ENCODE measurements around the gene ATP11C. TPM values are rescaled to one million over a fixed set of nuclear protein-coding genes. Genes with fewer than 3 reads are reported as not detected.
"Not testable (repeated sequence)": the region's sequence is repeated elsewhere in the genome, so short reads cannot be mapped to it uniquely, and the experiment has no call there.

Gene ATP11C
- polyA plus RNA-seq, 1 donor (not counting 4 experiments of a cell fraction or from before 2014, with no cell fraction given) = 14.0 TPM

- Histone ChIP-seq H3K4me2 (ENCODE audit: control insufficient read depth, extremely low read depth, insufficient read depth, low read depth, low read length) (peak overlapping the region; percentile 56), H3K27me3 (ENCODE audit: control insufficient read depth, extremely low read depth, insufficient read depth, low read length) (no peaks in the 10 kb centered on the region), H3K27ac (ENCODE audit: control insufficient read depth, insufficient read depth, low read length) (no peak overlapping the region), H3K9me1 (ENCODE audit: control insufficient read depth, extremely low read depth, insufficient read depth, low read length) (no peaks in the 10 kb centered on the region), H3K4me1 (ENCODE audit: control insufficient read depth, extremely low read depth, insufficient read depth, low read length) (no peaks in the 10 kb centered on the region), H3K9ac (ENCODE audit: control insufficient read depth, extremely low read depth, insufficient read depth, low read length) (no peak overlapping the region), H3K4me3 (ENCODE audit: control insufficient read depth in 2 of 3, extremely low read depth in 1 of 3, insufficient read depth in 2 of 3, low read depth in 1 of 3, low read length in 3 of 3) (peak overlapping the region in 2 of 3 experiments; percentile 12 to 29), H4K20me1 (ENCODE audit: control insufficient read depth, extremely low read depth, insufficient read depth, low read length) (no peaks in the 10 kb centered on the region), H3K36me3 (ENCODE audit: control insufficient read depth in 2 of 2, extremely low read depth in 1 of 2, insufficient read depth in 2 of 2, low read length in 2 of 2) (no peaks in the 10 kb centered on the region), H3K9me3 (ENCODE audit: control insufficient read depth, low read depth, low read length) (no peaks in the 10 kb centered on the region), H2AFZ (ENCODE audit: control insufficient read depth, low read length) (peak overlapping the region; percentile 30), H3K79me2 (ENCODE audit: control insufficient read depth, insufficient read depth, low read length) (no peaks in the 10 kb centered on the region)
- no peak for TF ChIP-seq CTCF (optimal IDR thresholded peaks at IDR 0.05 in 1 of 3, IDR thresholded peaks at IDR 0.05 in 1 of 3, conservative IDR thresholded peaks at IDR 0.05 in 1 of 3; ENCODE audit: extremely low read depth in 1 of 3, insufficient read depth in 2 of 3, low read length in 3 of 3)
- peak; percentile 63 for TF ChIP-seq EZH2 (IDR thresholded peaks at IDR 0.05; ENCODE audit: low read length)
- dilution Hi-C loops (cut with MboI; ENCODE audit: extremely low pct_ligation_motif_present, low sequenced_read_pairs) = no loop called here
- FAIRE-seq (no peak), DNase-seq (ENCODE audit: low read depth, low spot score) (no peak)
Measured at GRCh38 chrX:139691843-139692505, 240.9 kb downstream of the ATP11C start.

GRCh38 chrX:139691493-139691842, 241.4 kb downstream of the ATP11C start:
- no peak for FAIRE-seq

GRCh38 chrX:139685175-139685574, 247.7 kb downstream of the ATP11C start:
- H3K4me1 ChIP-seq (ENCODE audit: control insufficient read depth, extremely low read depth, insufficient read depth, low read length); H3K4me2 ChIP-seq (ENCODE audit: control insufficient read depth, extremely low read depth, insufficient read depth, low read depth, low read length); H4K20me1 ChIP-seq (ENCODE audit: control insufficient read depth, extremely low read depth, insufficient read depth, low read length); H3K36me3 ChIP-seq (ENCODE audit: control insufficient read depth in 2 of 2, extremely low read depth in 1 of 2, insufficient read depth in 2 of 2, low read length in 2 of 2); H3K4me3 ChIP-seq (ENCODE audit: control insufficient read depth in 2 of 3, extremely low read depth in 1 of 3, insufficient read depth in 2 of 3, low read depth in 1 of 3, low read length in 3 of 3); H3K9me3 ChIP-seq (ENCODE audit: control insufficient read depth, low read depth, low read length); FAIRE-seq; H3K79me2 ChIP-seq (ENCODE audit: control insufficient read depth, insufficient read depth, low read length); H3K9me1 ChIP-seq (ENCODE audit: control insufficient read depth, extremely low read depth, insufficient read depth, low read length); H3K27me3 ChIP-seq (ENCODE audit: control insufficient read depth, extremely low read depth, insufficient read depth, low read length); dilution Hi-C loops (cut with MboI; ENCODE audit: extremely low pct_ligation_motif_present, low sequenced_read_pairs); DNase-seq (ENCODE audit: low read depth, low spot score); H3K9ac ChIP-seq (ENCODE audit: control insufficient read depth, extremely low read depth, insufficient read depth, low read length); H3K27ac ChIP-seq (ENCODE audit: control insufficient read depth, insufficient read depth, low read length); H2AFZ ChIP-seq (ENCODE audit: control insufficient read depth, low read length): not testable (repeated sequence)

More at GRCh38 chrX:139691493-139691842, 241.4 kb downstream of the ATP11C start:
- Histone ChIP-seq H3K9me1 (ENCODE audit: control insufficient read depth, extremely low read depth, insufficient read depth, low read length) (no peaks in the 10 kb centered on the region), H3K36me3 (ENCODE audit: control insufficient read depth in 2 of 2, extremely low read depth in 1 of 2, insufficient read depth in 2 of 2, low read length in 2 of 2) (no peaks in the 10 kb centered on the region), H3K27ac (ENCODE audit: control insufficient read depth, insufficient read depth, low read length) (no peak overlapping the region), H3K9me3 (ENCODE audit: control insufficient read depth, low read depth, low read length) (no peaks in the 10 kb centered on the region), H3K79me2 (ENCODE audit: control insufficient read depth, insufficient read depth, low read length) (no peaks in the 10 kb centered on the region), H4K20me1 (ENCODE audit: control insufficient read depth, extremely low read depth, insufficient read depth, low read length) (no peaks in the 10 kb centered on the region), H2AFZ (ENCODE audit: control insufficient read depth, low read length) (no peak overlapping the region), H3K4me2 (ENCODE audit: control insufficient read depth, extremely low read depth, insufficient read depth, low read depth, low read length) (peak overlapping the region; percentile 56), H3K27me3 (ENCODE audit: control insufficient read depth, extremely low read depth, insufficient read depth, low read length) (no peaks in the 10 kb centered on the region), H3K4me3 (ENCODE audit: control insufficient read depth in 2 of 3, extremely low read depth in 1 of 3, insufficient read depth in 2 of 3, low read depth in 1 of 3, low read length in 3 of 3) (no peak overlapping the region), H3K4me1 (ENCODE audit: control insufficient read depth, extremely low read depth, insufficient read depth, low read length) (no peaks in the 10 kb centered on the region), H3K9ac (ENCODE audit: control insufficient read depth, extremely low read depth, insufficient read depth, low read length) (no peak overlapping the region)
- DNase-seq (ENCODE audit: low read depth, low spot score) = no peak
- no peak for TF ChIP-seq EZH2 (IDR thresholded peaks at IDR 0.05; ENCODE audit: low read length)
- no peak for TF ChIP-seq CTCF (optimal IDR thresholded peaks at IDR 0.05 in 1 of 3, IDR thresholded peaks at IDR 0.05 in 1 of 3, conservative IDR thresholded peaks at IDR 0.05 in 1 of 3; ENCODE audit: extremely low read depth in 1 of 3, insufficient read depth in 2 of 3, low read length in 3 of 3)
- dilution Hi-C loops (cut with MboI; ENCODE audit: extremely low pct_ligation_motif_present, low sequenced_read_pairs) = no loop called here

Data from keratinocyte (primary cell).